Kidney (tissue), 14 donors: ENCODE data around the gene OTOP1. TPM values are rescaled to one million over a fixed set of nuclear protein-coding genes. Genes with fewer than 3 reads are reported as not detected.
"Not testable (repeated sequence)": the region's sequence is repeated elsewhere in the genome, so short reads cannot be mapped to it uniquely, and the experiment has no call there.

Experiments used
- DNase-seq, 5 donors: peaks; one replicate each; pipeline ENCODE4 v3.0.0-alpha.2; 2013 to 2020
- FAIRE-seq: peaks from 2 replicates; lab custom pipeline; 2012; peaks lifted over from hg19 to GRCh38; lab: Jason Lieb, UNC
- H3K27ac ChIP-seq, 2 donors: one replicate each; pipeline ENCODE4 v1.7.0; 2013; ENCODE audit warnings: low read depth in 2 of 2, low read length in 2 of 2, inconsistent platforms in 1 of 2
- H3K27me3 ChIP-seq: one replicate; pipeline ENCODE4 v1.7.1; 2013; ENCODE audit warnings: low read length, inconsistent platforms; ENCODE audit not compliant: control insufficient read depth, insufficient read depth
- H3K36me3 ChIP-seq, 3 donors: one replicate each; pipeline versions ENCODE4 v1.7.0 to v1.7.1; 2013; ENCODE audit warnings: low read length in 3 of 3, control low read depth in 1 of 3, inconsistent platforms in 1 of 3; ENCODE audit not compliant: insufficient read depth in 3 of 3, control insufficient read depth in 2 of 3
- H3K4me1 ChIP-seq, 3 donors: one replicate each; pipeline versions ENCODE4 v1.7.0 to v1.7.1; 2013; ENCODE audit warnings: low read length in 3 of 3, inconsistent platforms in 1 of 3, low read depth in 1 of 3; ENCODE audit not compliant: control insufficient read depth in 2 of 3, insufficient read depth in 2 of 3
- H3K4me3 ChIP-seq, 3 donors: one replicate each; pipeline versions ENCODE4 v1.7.0 to v1.8.1; 2013; ENCODE audit warnings: low read length in 3 of 3, control low read depth in 1 of 3, inconsistent platforms in 1 of 3
- H3K9ac ChIP-seq, 3 donors: one replicate each; pipeline versions ENCODE4 v1.7.0 to v1.7.1; 2013; ENCODE audit warnings: low read length in 3 of 3, control low read depth in 1 of 3, inconsistent platforms in 1 of 3
- H3K9me3 ChIP-seq, 3 donors: one replicate each; pipeline versions ENCODE4 v1.7.0 to v1.7.1; 2013; ENCODE audit warnings: low read length in 3 of 3, control low read depth in 1 of 3, inconsistent platforms in 1 of 3; ENCODE audit not compliant: control insufficient read depth in 2 of 3, insufficient read depth in 1 of 3
- intact Hi-C: fragments of 100-400 bp; cut with DNase I; formaldehyde crosslinking; loops from one replicate; pipeline ENCODE4 v1.11.1; 2022
- polyA plus RNA-seq: library from polyadenylated mRNA; stranded (reverse); fragments of 350-450 nt; fragmentation: Illumina TruSeq; extraction: RNeasy Lipid Tissue Mini Kit (QIAGEN cat#74804); gene quantifications from one replicate; pipeline ENCODE4 v1.2.3, GENCODE V29; 2014; ENCODE audit warnings: low read depth, low replicate concordance; ENCODE audit not compliant: insufficient read depth
- total RNA-seq: library from RNA; stranded (reverse); fragmentation: NEBNext Ultra II Directional; extraction: Animal tissue kit (Norgen Biotek cat#: 25700); gene quantifications from one replicate; pipeline ENCODE4 v1.2.1, GENCODE V29; 2021
- TF ChIP-seq, protein P1 (sequence below): IDR thresholded peaks from 3 replicates; pipeline ENCODE4 v1.5.1; 2012; ENCODE audit warnings: mild to moderate bottlenecking, moderate library complexity, borderline replicate concordance; ENCODE audit not compliant: insufficient read depth; ENCODE audit errors: extremely low read depth
- donor health status: control.
- donor health status: control.
- donor health status: control.
- donor health status: control.
- donor health status: control.
- donor health status: DM: yes; HTN: yes; CAD: no.
- donor health status: Normal renal cell carcinoma (clear cell type).

Gene OTOP1
- total and polyA plus RNA-seq, 2 donors from 2014 or later = not detected

DNA sequence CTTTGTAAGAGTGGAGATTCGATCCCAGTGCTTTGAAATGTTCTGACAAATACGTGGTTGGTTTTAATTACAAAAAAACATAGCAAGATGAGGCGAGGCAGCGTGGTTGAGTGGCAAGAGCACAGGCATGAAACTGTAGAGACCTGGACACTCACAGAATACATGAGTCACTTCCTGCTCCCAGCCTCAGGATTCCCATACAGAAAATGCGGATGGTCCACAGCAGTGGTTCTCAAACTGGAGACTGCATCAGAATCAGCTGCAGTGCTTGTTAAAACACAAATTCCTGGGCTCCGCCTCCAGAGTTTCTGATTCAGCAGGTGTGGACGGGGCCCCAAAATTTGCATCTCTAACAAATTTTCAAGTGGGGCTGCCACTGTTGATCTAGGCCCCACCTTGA, 10.1 kb downstream of the OTOP1 start:
- Histone ChIP-seq H3K27me3 (no peaks in the 10 kb centered on the region), H3K4me3 (no peak overlapping the region), H3K4me1 (no peaks in the 10 kb centered on the region), H3K9me3 (no peaks in the 10 kb centered on the region), H3K9ac (no peak overlapping the region), H3K27ac (no peak overlapping the region), H3K36me3 (no peaks in the 10 kb centered on the region)
- TF ChIP-seq, protein P1, sequence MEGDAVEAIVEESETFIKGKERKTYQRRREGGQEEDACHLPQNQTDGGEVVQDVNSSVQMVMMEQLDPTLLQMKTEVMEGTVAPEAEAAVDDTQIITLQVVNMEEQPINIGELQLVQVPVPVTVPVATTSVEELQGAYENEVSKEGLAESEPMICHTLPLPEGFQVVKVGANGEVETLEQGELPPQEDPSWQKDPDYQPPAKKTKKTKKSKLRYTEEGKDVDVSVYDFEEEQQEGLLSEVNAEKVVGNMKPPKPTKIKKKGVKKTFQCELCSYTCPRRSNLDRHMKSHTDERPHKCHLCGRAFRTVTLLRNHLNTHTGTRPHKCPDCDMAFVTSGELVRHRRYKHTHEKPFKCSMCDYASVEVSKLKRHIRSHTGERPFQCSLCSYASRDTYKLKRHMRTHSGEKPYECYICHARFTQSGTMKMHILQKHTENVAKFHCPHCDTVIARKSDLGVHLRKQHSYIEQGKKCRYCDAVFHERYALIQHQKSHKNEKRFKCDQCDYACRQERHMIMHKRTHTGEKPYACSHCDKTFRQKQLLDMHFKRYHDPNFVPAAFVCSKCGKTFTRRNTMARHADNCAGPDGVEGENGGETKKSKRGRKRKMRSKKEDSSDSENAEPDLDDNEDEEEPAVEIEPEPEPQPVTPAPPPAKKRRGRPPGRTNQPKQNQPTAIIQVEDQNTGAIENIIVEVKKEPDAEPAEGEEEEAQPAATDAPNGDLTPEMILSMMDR = no peak
- DNase-seq (no peak), FAIRE-seq (no peak)
- intact Hi-C loops = no loop called here

DNA sequence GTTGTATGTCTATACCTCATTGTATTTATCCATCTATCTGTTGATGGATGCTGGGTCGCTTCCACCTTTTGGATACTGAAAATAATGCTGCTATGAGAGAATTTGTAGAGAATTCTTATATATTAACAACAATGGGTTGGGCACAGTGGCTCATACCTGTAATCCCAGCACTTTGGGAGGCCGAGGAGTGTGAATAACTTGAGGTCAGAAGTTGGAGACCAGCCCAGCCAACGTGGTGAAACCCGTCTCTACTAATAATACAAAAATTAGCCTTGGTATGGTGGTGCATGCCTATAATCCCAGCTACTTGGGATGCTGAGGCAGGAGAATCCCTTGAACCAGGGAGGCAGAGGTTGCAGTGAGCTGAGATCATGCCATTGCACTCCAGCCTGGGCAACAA, 13.1 kb downstream of the OTOP1 start:
- H3K27ac ChIP-seq, H3K4me1 ChIP-seq, H3K4me3 ChIP-seq, intact Hi-C loops, FAIRE-seq, DNase-seq, H3K27me3 ChIP-seq, H3K9me3 ChIP-seq, H3K9ac ChIP-seq, H3K36me3 ChIP-seq: not testable (repeated sequence)

DNA sequence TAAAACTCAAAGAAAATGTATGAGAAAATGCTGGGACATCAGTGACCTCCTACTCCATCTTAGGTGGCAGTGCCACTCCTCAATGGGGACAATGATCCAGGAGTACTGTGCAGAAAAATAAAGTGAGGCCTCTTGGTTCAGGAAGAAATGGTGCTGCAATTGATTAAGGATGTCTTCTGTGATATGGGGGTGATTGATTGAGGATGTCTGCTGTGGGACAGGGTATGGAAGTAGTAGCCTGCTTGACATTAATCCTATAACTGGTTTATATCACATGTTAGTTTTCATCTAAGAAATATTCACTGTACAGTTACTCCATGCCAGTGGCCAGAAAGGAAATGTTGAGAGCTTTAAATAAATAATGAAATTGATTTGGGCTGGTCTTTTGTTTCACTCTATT, 20.5 kb downstream of the OTOP1 start:
- no peaks in the 10 kb centered on the region for H3K36me3 ChIP-seq
- no peaks in the 10 kb centered on the region for H3K9me3 ChIP-seq
- TF ChIP-seq, protein P1 = no peak
- DNase-seq = no peak
- H3K4me1 ChIP-seq = no peaks in the 10 kb centered on the region
- H3K27me3 ChIP-seq = no peaks in the 10 kb centered on the region
- no peak overlapping the region for H3K4me3 ChIP-seq
- FAIRE-seq = no peak
- intact Hi-C loops = no loop called here
- no peak overlapping the region for H3K9ac ChIP-seq
- no peak overlapping the region for H3K27ac ChIP-seq

DNA sequence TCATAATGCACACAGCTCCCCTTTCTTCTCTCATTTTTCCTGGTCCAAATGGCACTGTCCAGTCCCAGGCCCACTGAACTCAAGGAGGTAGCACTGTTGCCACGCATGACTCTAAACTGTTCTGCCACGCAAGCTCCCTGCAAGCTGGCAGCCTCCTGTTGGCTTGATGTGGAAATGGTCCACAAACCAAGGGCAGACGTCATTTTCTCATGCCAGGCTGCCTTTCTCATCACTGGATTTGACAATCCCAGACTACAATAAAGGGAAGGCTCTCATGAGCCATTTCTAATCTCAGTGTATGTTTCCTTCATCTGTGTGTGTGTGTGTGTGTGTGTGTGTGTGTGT, 22.4 kb downstream of the OTOP1 start:
- Histone ChIP-seq H3K4me1 (no peaks in the 10 kb centered on the region), H3K9ac (no peak overlapping the region), H3K27me3 (no peaks in the 10 kb centered on the region), H3K27ac (no peak overlapping the region), H3K4me3 (no peak overlapping the region), H3K36me3 (no peaks in the 10 kb centered on the region), H3K9me3 (no peaks in the 10 kb centered on the region)
- FAIRE-seq (no peak), DNase-seq (no peak)
- TF ChIP-seq, protein P1 = no peak
- intact Hi-C loops = no loop called here
